ENCODE measurements around the gene ARF1. TPM values are rescaled to one million over a fixed set of nuclear protein-coding genes. Genes with fewer than 3 reads are reported as not detected.
A peak's percentile ranks its signal among the peaks of the same experiment; 100 is the strongest.

ARF1 gene
- total and polyA plus RNA-seq, 2 of the 8 experiments (the other 6 are each of a cell fraction or from before 2014, with no cell fraction given) = 265 to 471 TPM

DNA sequence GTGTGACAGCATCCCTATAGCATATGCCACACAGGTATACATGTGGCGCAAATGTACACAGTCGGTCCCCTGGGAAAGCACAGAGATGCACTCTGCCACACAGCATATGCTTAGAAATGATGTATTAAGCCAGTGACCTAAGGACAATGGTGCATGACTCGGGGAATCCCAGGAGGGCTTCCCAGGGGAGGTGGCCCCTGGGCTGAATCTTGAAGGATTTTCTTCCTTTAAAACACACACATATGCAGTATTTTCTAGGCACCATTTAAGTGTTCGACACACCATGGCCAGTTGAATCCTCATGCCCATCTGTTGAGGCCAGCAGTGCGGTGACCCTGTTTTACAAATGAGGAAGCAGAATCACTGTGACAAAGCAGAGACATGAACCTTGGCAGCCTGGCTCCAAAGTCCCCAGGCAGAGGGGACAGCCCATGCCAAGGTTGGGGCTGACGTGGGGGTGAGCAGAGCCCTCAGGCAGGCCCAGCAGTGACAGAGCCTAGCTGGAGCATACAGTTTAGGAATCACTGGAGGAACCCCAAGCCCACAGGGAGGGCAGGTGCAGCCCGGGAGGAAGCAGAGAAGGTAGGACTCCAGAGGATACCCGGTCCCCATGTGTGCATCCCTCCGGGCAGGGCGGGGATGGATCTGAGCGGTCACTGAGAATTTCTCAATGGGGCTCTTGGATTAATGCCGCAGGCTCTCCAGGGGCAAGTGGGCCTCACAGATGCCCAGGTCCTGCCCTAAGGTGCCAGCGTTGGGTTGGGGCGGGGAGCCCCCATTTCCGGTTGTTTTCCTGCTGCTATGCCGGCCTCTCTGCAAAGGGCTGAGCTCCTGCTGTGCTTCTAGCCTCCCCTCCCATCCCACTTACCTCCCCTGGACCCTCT lies 47.3 kb upstream of the ARF1 start:
- H4K20me1 ChIP-seq (replicated peaks in 1 of 2; ENCODE audit: control insufficient read depth in 1 of 2, insufficient read depth in 2 of 2, low read length in 2 of 2) = peaks cover 0 to 5% of the 10 kb centered on the region in 2 experiments
- peak in 1 of 2 experiments; percentile 41 for DNase-seq (ENCODE audit: low read depth in 1 of 2, low spot score in 2 of 2)
- H2BK120ac ChIP-seq (replicated peaks; ENCODE audit: low read depth, low read length) = no peak overlapping the region
- FAIRE-seq = no peak
- H3K9ac ChIP-seq (replicated peaks in 1 of 4; ENCODE audit: extremely low read depth in 1 of 4, low read depth in 3 of 4, low read length in 3 of 4) = no peak overlapping the region
- H3K18ac ChIP-seq (ENCODE audit: extremely low read depth, low read length) = no peak overlapping the region; the same call in 1 of the 2 replicates
- peaks cover 0 to 13% (median 7%) of the 10 kb centered on the region in 4 experiments; a peak in 6 of 7 replicates for H3K4me1 ChIP-seq (replicated peaks in 1 of 4; ENCODE audit: control insufficient read depth in 3 of 4, insufficient read depth in 4 of 4, low read length in 3 of 4)
- no peak overlapping the region for H3K56ac ChIP-seq (replicated peaks; ENCODE audit: insufficient read length, low read depth, low read length)
- H3K23me2 ChIP-seq (ENCODE audit: low read depth, low read length) = peaks cover 4% of the 10 kb centered on the region; the same call in 1 of the 2 replicates
- H2BK15ac ChIP-seq (ENCODE audit: low read length) = no peak overlapping the region
- no peak overlapping the region for H2BK5ac ChIP-seq (ENCODE audit: low read depth, low read length)
- no peak overlapping the region for H3K4me2 ChIP-seq (ENCODE audit: insufficient read depth in 1 of 2, low read depth in 2 of 2, low read length in 2 of 2)
- no peak overlapping the region for H2BK12ac ChIP-seq (ENCODE audit: low read depth, low read length)
- no peaks in the 10 kb centered on the region for H3K9me3 ChIP-seq (ENCODE audit: insufficient read depth in 2 of 2, low read depth in 1 of 2, low read length in 1 of 2)
- no peak overlapping the region; the same call in 1 of the 2 replicates for H4K8ac ChIP-seq (ENCODE audit: extremely low read depth, insufficient read depth, low read length)
- H3K79me1 ChIP-seq (ENCODE audit: low read depth, low read length) = no peaks in the 10 kb centered on the region
- H4K5ac ChIP-seq (ENCODE audit: insufficient read length, low read depth, low read length) = no peak overlapping the region
- no peaks in the 10 kb centered on the region for H3K79me2 ChIP-seq (ENCODE audit: control insufficient read depth in 1 of 2, insufficient read depth in 2 of 2, low read length in 2 of 2)
- no peak overlapping the region for H3K14ac ChIP-seq (ENCODE audit: insufficient read length)
- H2BK20ac ChIP-seq (ENCODE audit: low read length) = no peak overlapping the region
- H3K4ac ChIP-seq (replicated peaks; ENCODE audit: insufficient read length, low read depth, low read length) = no peak overlapping the region
- H3K23ac ChIP-seq (ENCODE audit: insufficient read length) = no peak overlapping the region
- H2AK5ac ChIP-seq (ENCODE audit: low read depth, low read length) = no peak overlapping the region
- no peak overlapping the region for H4K91ac ChIP-seq (replicated peaks; ENCODE audit: insufficient read length, low read length)
- WGBS, 2 experiments (ENCODE audit: extremely low coverage in 1 of 2, insufficient coverage in 1 of 2, insufficient read length in 1 of 2, insufficient replicate concordance in 2 of 2, low coverage in 1 of 2, low lambda C conversion rate in 2 of 2, missing lambda C conversion rate in 1 of 2) = 86% methylated on average over 15 of the region's 16 CpGs; no CpG with 5 or more reads in 1 of the 2 experiments
- H3K27ac ChIP-seq (ENCODE audit: low read depth, low read length) = no peak overlapping the region
- peaks cover 10 to 46% (median 39%) of the 10 kb centered on the region in 4 experiments for H3K27me3 ChIP-seq (replicated peaks in 1 of 4; ENCODE audit: control insufficient read depth in 3 of 4, extremely low read depth in 1 of 4, insufficient read depth in 3 of 4, low read length in 3 of 4)
- H3K36me3 ChIP-seq (ENCODE audit: control insufficient read depth in 2 of 4, insufficient read depth in 4 of 4, low read length in 3 of 4) = no peaks in the 10 kb centered on the region
- no peak overlapping the region for H2AFZ ChIP-seq (ENCODE audit: low read length)
- POLR2A ChIA-PET (ENCODE audit: partially characterized antibody) = no interaction called here
- H3K4me3 ChIP-seq (ENCODE audit: extremely low read depth in 1 of 4, insufficient read depth in 2 of 4, low read depth in 3 of 4, low read length in 4 of 4) = no peak overlapping the region
- CTCF ChIA-PET (ENCODE audit: partially characterized antibody) = interaction anchor here (1.1 to 4.1 kb wide), 2 partner anchors 24 to 30 kb away, joined by 3 to 22 read pairs; partner anchors contain the start of gene WNT3A
- TF ChIP-seq SP2 (IDR thresholded peaks at IDR 0.05; ENCODE audit: low read length) (no peak), EZH2 (IDR thresholded peaks at IDR 0.05; ENCODE audit: low read depth, low read length, severe bottlenecking) (no peak), SAP30 (IDR thresholded peaks at IDR 0.05; ENCODE audit: insufficient read depth, insufficient replicate concordance, low read length) (no peak), SIX5 (IDR thresholded peaks at IDR 0.05; ENCODE audit: low read depth, low read length) (no peak), HDAC2 (IDR thresholded peaks at IDR 0.05; ENCODE audit: borderline replicate concordance in 1 of 2, low read depth in 2 of 2, low read length in 2 of 2) (no peak), SIRT6 (IDR thresholded peaks at IDR 0.05; ENCODE audit: low read length) (no peak), RNF2 (IDR thresholded peaks at IDR 0.05; ENCODE audit: borderline replicate concordance, low read depth, low read length, missing control alignments, poor library complexity, severe bottlenecking) (no peak), RXRA (IDR thresholded peaks at IDR 0.05; ENCODE audit: insufficient read depth, low read depth, low read length) (no peak)
- TF ChIP-seq, protein P1, sequence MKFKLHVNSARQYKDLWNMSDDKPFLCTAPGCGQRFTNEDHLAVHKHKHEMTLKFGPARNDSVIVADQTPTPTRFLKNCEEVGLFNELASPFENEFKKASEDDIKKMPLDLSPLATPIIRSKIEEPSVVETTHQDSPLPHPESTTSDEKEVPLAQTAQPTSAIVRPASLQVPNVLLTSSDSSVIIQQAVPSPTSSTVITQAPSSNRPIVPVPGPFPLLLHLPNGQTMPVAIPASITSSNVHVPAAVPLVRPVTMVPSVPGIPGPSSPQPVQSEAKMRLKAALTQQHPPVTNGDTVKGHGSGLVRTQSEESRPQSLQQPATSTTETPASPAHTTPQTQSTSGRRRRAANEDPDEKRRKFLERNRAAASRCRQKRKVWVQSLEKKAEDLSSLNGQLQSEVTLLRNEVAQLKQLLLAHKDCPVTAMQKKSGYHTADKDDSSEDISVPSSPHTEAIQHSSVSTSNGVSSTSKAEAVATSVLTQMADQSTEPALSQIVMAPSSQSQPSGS (IDR thresholded peaks at IDR 0.05; ENCODE audit: low read length) = no peak
